HG02588 (cell line): ENCODE data around the gene SUN3.
"Not testable (repeated sequence)": the region's sequence is repeated elsewhere in the genome, so short reads cannot be mapped to it uniquely, and the experiment has no call there.

Source experiments
- ATAC-seq: cut with Tn5 transposase; IDR thresholded peaks from one replicate; pipeline ENCODE4 v1.9.1; 2021; ENCODE audit warnings: mild to moderate bottlenecking, moderate library complexity; ENCODE audit not compliant: unreplicated experiment

The SUN3 gene

DNA sequence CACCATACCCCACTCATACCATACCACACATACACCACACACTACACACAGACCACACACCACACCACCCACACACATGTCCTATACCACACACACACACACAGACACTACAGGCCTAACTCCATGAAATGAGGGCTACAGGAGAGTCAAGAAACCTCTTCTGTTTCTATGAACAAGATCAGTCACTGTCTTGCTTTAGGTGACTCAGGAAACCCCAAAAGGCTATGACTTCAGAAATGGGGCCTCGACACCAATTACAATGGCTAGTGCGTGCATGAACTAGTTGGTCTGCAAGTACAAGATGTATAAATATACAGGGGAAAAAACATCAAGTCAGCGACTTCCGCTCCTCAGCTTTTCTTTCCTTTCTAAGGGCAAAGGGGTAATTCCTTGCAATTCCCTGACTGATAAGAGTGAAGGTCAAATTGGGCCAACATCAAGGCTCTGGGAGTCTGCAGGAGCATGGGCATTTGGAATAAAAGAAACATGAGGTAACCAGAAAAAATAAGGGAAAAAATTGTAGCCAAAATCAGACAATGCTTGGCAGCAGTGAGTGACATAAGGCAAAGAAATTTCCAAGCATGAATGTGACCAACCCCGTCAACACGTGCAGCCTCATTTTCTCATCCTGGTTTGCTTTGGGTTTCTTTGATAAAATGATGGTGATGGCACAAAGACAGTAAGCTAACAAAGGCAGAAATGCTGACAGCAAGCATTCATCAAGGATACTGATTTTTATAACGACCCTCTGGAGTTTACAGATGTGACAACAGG is 82.1 kb downstream of the SUN3 start:
- ATAC-seq = no peak

DNA sequence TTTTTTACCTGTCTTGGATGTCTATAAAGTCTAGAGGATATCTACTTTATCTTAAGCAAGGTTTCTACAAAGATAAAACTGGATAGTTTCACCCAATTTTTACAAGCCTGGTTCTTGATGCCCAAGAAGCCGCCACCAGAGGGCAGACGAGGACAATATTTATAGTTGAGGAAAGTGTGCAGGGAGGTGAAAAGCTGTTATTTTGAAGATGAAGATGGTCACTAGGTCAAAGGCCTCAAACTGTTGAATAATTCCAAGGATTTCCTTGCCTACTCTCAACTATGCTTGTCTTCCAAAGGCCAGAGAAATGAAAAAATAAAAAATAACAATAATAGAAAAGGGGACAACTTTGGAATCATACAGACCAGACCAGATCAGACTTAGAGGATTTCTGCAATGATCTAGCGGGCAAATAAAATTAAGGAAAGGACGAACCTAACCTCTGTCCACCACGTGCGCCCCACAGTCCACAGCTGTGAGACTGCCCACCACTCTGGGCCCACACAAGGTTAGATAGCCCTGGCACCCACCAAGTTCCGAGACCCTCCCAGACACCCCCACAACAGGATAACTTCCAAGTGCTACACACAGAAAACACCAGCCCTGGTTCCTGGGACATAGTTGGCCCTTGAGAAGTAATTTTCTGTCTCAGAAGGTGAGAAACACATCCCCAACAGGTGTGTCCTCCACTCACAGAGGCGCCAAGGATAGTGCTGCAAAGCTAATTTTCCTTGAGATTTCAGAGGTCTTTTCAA is 83.5 kb downstream of the SUN3 start:
- peak; percentile 50 for ATAC-seq

DNA sequence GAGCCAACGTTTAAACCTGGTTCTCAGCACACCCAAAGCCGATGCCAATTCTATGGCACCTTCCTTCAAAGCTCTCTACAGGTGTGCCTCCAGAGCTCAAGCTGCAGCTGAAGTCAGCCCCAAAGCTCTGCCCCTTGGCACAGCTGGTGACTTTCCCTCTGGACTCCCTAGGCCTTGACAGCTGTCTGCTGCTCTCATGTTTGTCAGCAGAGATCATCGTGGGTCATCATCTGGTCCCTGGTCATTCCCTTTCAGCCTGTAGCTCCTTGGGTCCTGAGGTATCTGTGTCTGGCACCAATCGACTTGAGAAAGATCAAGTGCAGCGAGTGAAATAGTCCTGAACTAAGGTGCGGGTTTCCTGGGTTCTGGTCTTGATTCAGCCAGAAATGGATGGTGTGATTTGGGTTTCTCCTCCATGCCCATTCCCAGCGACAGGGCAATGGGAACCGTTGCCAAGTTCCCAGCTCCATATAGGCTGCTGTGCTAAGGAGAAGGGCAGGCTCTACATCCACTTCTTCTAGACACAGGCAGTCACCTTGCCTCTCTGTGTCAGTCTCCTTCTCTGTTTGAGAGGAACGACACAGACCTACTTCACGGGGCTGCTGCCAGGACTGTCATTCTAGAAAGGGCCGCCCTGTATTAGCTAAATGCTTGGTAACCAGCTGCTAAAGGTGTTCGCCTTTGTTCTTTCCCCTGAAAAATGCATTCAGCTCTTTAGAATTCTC is 84.2 kb downstream of the SUN3 start:
- ATAC-seq = no peak

DNA sequence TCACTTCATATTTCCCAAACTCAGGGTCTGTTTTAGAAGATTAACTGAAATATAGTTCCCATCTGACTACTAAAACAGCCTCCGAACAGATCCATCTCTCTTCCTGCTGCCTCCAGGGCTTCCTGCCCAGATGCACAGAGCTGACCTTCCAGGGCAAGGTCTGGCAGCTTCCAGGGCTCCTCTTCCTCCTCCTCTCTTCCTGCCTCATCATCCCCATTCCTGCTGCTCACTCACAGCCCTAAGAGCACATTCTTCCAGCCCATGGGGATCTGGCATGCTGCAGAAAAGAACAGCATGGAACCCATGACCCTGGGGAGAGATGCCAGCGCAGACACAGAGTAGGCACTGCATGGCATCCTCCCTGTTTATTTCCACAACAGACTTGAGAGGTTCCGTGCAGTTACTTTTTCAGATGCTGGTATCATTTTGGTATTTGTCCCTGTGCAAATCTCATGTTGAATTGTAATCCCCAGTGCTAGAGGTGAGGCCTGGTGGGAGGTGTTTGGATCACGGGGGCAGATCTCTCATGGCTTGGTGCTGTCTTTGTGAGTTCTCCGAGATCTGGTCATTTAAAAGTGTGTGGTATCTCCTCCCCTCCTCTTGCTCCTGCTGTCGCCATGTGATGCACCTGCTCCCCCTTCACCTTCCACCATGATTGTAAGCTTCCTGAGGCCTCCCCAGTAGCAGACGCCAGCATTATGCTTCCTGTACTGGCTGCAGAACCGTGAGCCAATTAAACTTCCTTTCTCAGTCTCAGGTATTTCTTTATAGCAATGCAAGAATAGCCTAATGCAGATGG is 85.0 kb downstream of the SUN3 start:
- ATAC-seq = no peak

DNA sequence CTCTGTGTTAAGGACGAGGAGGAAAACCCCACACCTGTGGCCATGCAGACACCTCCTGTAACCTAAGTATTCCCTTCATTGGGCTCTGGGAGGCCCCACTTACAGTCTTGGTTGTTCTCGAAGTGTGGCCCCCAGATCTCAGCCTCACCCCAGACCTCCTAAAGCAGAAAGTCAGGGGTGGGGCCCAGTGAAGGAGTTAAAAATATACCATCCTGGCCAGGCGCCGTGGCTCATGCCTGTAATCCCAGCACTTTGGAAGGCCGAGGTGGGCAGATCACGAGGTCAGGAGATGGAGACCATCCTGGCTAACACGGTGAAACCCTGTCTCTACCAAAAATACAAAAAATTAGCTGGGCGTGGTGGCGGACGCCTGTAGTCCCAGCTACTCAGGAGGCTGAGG is 86.3 kb downstream of the SUN3 start:
- not testable (repeated sequence) for ATAC-seq

DNA sequence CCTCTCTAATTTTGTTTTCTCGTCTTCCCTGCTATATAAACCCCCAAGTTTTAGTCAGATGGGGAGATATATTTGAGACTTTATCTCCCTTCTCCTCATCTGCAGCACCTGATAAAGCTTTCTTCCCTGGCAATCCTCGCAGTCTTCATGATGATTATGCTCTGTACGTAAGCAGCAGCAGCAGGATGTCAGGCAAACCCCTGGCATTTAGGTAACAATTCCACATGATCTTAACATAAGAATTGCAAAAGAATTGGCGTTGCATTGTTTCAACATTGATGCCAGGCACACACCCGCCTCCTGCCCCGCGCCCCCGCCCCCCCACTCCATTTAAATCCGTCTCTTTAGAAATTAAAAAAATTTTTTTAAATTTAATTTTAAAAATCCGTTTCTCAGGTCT is 86.8 kb downstream of the SUN3 start:
- ATAC-seq = no peak

DNA sequence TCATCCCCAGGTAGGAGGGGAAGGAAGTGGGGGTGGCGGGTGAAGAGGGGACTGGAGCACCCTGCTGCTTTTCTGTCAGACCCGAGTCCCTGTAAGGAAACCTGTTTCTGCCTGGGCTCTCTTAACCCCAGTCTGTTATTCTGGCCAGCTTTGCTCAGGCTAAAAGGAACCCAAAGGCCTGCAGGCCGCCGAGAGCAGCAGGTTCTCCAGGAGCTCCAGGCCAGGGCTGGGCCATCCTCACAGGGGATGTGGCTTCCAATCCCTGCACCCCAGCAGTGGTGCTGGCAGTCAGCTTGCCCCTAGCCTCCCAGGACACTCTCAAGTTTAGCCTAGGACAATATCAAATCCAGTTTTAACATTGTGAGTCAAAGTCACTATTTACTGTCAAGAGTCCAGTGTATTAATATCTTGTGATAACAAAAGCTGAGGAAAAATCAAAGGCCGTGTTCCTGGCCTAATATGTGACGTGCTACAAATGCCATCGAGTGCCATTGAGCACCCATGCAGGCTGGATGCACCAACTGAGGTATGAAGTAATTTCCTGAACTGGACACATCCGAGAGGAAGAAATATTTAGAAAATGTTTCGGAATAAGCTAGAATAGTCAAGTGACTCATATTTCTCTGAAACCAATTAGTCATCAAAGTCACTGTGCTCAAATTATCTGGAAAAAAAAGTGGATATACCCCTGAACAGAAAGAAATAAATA is 87.6 kb downstream of the SUN3 start:
- ATAC-seq = no peak

DNA sequence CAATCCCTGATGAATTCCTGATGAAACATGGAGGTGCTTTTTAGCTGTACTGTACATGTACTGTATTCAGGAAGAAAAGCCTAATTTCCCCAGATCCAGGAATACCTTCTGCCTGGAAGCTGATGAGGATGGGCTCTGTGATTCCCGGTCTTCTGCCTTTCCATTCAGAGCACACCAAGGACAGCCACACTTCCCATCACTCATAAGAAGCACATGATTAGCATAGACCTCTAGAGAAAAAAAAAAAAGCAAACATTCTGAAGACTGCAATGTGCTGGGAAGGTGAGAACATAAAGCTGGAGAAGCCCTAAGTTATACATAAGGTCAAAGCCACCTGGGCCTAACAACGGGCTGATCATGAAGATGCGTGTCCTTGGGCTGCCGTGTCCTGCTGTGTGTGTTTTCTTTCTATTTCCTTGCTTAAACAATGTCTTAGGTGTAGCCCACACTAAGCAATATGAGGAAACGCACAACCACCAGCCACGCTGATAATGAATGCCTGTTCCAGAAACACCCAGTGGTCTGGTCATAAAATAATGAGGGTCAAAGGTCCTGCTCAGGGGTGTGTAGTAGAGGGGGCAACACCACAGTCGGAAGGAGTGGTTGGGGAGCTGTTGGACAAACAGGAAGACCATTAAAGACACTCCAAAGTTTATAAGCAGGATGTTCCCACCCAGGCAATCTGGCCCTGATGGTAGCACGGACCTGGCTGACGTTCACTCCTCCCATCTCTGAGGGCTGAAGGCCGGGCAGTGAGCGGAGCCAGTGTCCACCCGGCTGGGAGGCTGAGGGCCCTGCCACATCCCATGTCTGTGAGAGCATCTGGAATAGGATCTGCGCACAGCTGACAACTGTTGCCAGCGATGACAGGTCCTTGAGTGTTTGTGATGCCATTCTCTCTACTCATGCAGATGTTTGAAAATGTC is 88.6 kb downstream of the SUN3 start:
- no peak for ATAC-seq

DNA sequence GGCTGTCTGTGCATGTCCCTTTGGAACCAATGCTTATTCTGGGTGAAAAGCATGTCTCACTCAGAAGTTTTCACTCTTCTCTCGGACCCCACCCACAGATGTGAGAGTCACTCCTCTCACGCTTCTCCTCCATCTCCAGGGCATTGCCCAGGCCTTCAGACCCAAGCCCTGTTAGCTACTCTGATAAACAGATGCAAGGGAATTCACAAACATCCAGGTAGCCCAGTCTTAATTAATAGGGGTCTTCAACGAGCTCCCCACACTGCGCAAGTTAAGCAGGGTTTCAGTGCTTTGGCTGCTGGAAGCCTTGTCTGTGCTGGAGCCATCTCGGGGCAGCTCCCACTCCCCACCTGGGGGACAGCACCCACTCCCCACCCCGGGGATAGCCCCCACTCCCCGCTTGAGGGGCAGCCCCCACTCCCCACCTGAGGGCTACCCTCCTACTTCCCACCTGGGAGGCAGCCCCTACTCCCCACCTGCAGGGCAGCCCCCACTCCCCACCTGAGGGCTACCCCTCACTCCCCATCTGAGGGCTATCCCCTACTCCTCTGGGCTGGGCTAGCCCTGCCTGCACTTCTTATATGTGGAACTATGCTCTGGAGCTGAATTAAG is 89.4 kb downstream of the SUN3 start:
- no peak for ATAC-seq

DNA sequence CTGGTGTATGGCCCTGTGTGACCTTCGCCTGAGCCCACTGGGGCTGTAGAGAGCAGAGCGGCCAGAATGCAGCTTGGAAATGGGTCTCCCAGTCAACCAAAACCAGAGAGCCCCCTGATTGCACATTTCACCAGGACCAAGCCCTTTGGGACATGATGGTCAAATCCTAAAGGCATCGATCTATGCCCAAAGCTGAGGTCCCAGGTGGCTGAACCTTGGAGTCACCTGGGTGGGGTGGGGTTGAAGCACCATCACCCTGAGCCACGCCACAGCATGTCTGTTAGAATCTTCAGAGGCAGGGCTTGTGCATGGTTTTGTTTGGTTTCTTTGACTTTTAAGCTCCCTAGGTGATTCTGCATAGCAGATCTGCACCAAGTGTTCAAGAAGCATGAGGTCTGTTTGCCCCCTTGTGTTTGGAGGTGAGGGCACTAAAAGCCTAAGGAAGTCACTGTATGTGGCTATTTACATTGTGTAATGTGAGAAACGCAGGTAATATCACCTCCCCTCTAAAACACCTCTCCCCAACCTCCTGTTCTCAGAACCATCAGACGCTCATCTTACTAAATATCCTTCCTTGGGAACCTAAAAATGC is 90.2 kb downstream of the SUN3 start:
- no peak for ATAC-seq

DNA sequence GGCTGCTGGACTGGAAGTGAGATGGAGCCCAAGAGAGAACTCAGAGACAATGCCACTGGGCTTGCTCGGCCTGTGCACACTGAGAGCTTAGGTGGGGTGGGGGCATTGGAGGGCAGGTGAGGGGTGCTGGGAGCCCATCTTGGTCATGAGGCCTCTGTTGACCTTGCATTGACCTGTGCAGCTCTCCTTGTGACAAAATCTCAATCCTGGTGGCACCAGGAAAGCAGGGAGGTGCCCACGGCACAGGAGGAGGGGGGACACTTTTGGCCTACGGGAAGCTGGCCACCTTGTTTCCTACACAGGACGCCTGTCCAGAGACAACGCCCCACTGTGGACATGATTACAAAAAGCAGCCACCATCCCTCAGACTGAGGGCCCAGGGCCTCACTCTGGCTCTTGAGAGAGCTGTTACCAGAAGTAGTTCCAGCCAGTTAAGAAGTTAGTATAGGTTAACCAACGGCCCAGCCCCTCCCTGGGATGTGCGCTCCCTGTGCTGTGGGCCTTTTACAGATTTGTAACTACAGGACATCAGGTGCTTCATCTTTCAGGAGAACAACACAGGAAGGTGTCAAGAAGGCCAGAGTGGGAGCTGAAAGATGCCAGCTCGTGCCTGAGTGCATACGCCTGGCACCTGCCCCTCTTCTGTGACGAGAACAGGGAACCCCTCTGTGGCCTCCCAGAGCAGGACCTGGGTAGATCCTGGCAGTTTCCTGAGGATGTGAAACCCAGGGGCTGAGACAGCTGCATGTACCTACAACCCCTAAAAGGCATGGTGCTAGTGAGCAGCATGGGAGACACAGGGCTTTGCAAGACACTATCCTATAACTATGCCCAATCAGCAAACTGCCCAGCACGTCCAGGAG is 91.0 kb downstream of the SUN3 start:
- peak; percentile 59 for ATAC-seq
